H9 (cell line): Measurements from ENCODE around the gene TBPL1. TPM values are rescaled to one million over a fixed set of nuclear protein-coding genes. Genes with fewer than 3 reads are reported as not detected.

Source experiments
- DNase-seq: peaks from one replicate; pipeline ENCODE4 v3.0.0-alpha.2; 2017
- H2AFZ ChIP-seq: one replicate; pipeline ENCODE4 v1.6.1; 2013; ENCODE audit warnings: mild to moderate bottlenecking, low read length, control low read depth, moderate library complexity
- H2AK5ac ChIP-seq: 2 replicates; pipeline ENCODE4 v1.6.1; 2013; ENCODE audit warnings: low read length, control low read depth, mixed read lengths; ENCODE audit not compliant: insufficient read length
- H2BK120ac ChIP-seq: one replicate; pipeline ENCODE4 v1.6.1; 2013; ENCODE audit warnings: low read depth, mild to moderate bottlenecking, low read length, control low read depth, inconsistent platforms; ENCODE audit not compliant: poor library complexity, severe bottlenecking
- H2BK12ac ChIP-seq: 2 replicates; pipeline ENCODE4 v1.6.1; 2013; ENCODE audit warnings: low read length, control low read depth, mixed read lengths, low read depth; ENCODE audit not compliant: insufficient read length
- H2BK15ac ChIP-seq: 2 replicates; pipeline ENCODE4 v1.6.1; 2013; ENCODE audit warnings: low read depth, low read length, control low read depth
- H2BK20ac ChIP-seq: one replicate; pipeline ENCODE4 v1.6.1; 2013; ENCODE audit warnings: low read depth, mild to moderate bottlenecking, low read length, control low read depth, inconsistent platforms; ENCODE audit not compliant: poor library complexity, severe bottlenecking
- H2BK5ac ChIP-seq: 2 replicates; pipeline ENCODE4 v1.6.1; 2013; ENCODE audit warnings: low read length, control low read depth, mixed read lengths; ENCODE audit not compliant: insufficient read length
- H3K14ac ChIP-seq: 2 replicates; pipeline ENCODE4 v1.6.1; 2013; ENCODE audit warnings: low read length, control low read depth; ENCODE audit not compliant: insufficient read depth
- H3K18ac ChIP-seq: 2 replicates; pipeline ENCODE4 v1.6.1; 2013; ENCODE audit warnings: low read depth, mild to moderate bottlenecking, mixed read lengths, low read length, control low read depth; ENCODE audit not compliant: insufficient read length
- H3K23ac ChIP-seq: 2 replicates; pipeline ENCODE4 v1.6.1; 2013; ENCODE audit warnings: low read length, control low read depth, mixed read lengths, low read depth; ENCODE audit not compliant: insufficient read length
- H3K23me2 ChIP-seq: 2 replicates; pipeline ENCODE4 v1.6.1; 2013; ENCODE audit warnings: low read depth, mild to moderate bottlenecking, mixed read lengths, low read length, control low read depth; ENCODE audit not compliant: insufficient read length, poor library complexity, severe bottlenecking
- H3K27ac ChIP-seq: 2 replicates; pipeline ENCODE4 v1.5.1; 2013; ENCODE audit warnings: low read length, control low read depth, mixed read lengths, low read depth; ENCODE audit not compliant: insufficient read length
- H3K27me3 ChIP-seq: 2 replicates; pipeline ENCODE4 v1.6.1; 2013; ENCODE audit warnings: low read length, control low read depth, inconsistent platforms; ENCODE audit not compliant: insufficient read depth
- H3K4ac ChIP-seq: 2 replicates; pipeline ENCODE4 v1.6.1; 2013; ENCODE audit warnings: low read depth, mild to moderate bottlenecking, control low read depth, inconsistent platforms, low read length, moderate library complexity
- H3K4me1 ChIP-seq: 2 replicates; pipeline ENCODE4 v1.6.1; 2013; ENCODE audit warnings: low read length, control low read depth, inconsistent platforms; ENCODE audit not compliant: insufficient read depth
- H3K4me2 ChIP-seq: 2 replicates; pipeline ENCODE4 v1.6.1; 2013; ENCODE audit warnings: low read length, control low read depth, mixed read lengths; ENCODE audit not compliant: insufficient read length, insufficient read depth
- H3K56ac ChIP-seq: 2 replicates; pipeline ENCODE4 v1.6.1; 2013; ENCODE audit warnings: low read depth, mild to moderate bottlenecking, mixed read lengths, low read length, control low read depth; ENCODE audit not compliant: insufficient read length
- H3K79me1 ChIP-seq: 2 replicates; pipeline ENCODE4 v1.6.1; 2013; ENCODE audit warnings: low read depth, mild to moderate bottlenecking, moderate library complexity, low read length, control low read depth, inconsistent platforms; ENCODE audit not compliant: insufficient read depth, poor library complexity, severe bottlenecking
- H3K79me2 ChIP-seq: 2 replicates; pipeline ENCODE4 v1.6.1; 2013; ENCODE audit warnings: low read length, control low read depth, inconsistent platforms; ENCODE audit not compliant: insufficient read depth
- H3K9ac ChIP-seq: 2 replicates; pipeline ENCODE4 v1.6.1; 2013; ENCODE audit warnings: low read length, control low read depth, mixed read lengths; ENCODE audit not compliant: insufficient read length; ENCODE audit errors: extremely low read depth
- H3K9me3 ChIP-seq: one replicate; pipeline ENCODE4 v1.6.1; 2013; ENCODE audit warnings: low read depth, low read length, inconsistent platforms; ENCODE audit not compliant: control insufficient read depth
- H3T11ph ChIP-seq: one replicate; pipeline ENCODE4 v1.6.1; 2013; ENCODE audit warnings: mild to moderate bottlenecking, low read length, control low read depth, inconsistent platforms
- H4K20me1 ChIP-seq: one replicate; pipeline ENCODE4 v1.6.1; 2013; ENCODE audit not compliant: control insufficient read depth, insufficient read length, insufficient read depth
- H4K5ac ChIP-seq: 2 replicates; pipeline ENCODE4 v1.6.1; 2013; ENCODE audit warnings: low read depth, mild to moderate bottlenecking, mixed read lengths, low read length, control low read depth; ENCODE audit not compliant: insufficient read length
- H4K8ac ChIP-seq: replicated peaks from 2 replicates; pipeline ENCODE4 v1.6.1; 2013; ENCODE audit warnings: low read length, control low read depth, mixed read lengths, low read depth; ENCODE audit not compliant: insufficient read length
- H4K91ac ChIP-seq: 2 replicates; pipeline ENCODE4 v1.6.1; 2013; ENCODE audit warnings: low read depth, mild to moderate bottlenecking, moderate library complexity, mixed read lengths, low read length, control low read depth; ENCODE audit not compliant: insufficient read length
- H3K27ac Mint-ChIP-seq, 3 experiments: 2 replicates in 2 of 3; 3 replicates in 1 of 3; pipeline ENCODE4 v1.8.0; 2020 to 2021; ENCODE audit warnings: mixed read lengths in 3 of 3, mild to moderate bottlenecking in 1 of 3, moderate library complexity in 1 of 3
- H3K27me3 Mint-ChIP-seq: 2 replicates; pipeline ENCODE4 v1.8.0; 2021; ENCODE audit warnings: low read depth, mild to moderate bottlenecking, moderate library complexity, mixed read lengths
- H3K36me3 Mint-ChIP-seq, 3 experiments: 2 replicates in 2 of 3; 3 replicates in 1 of 3; pipeline ENCODE4 v1.8.0; 2020 to 2021; ENCODE audit warnings: low read depth in 3 of 3, mixed read lengths in 3 of 3; ENCODE audit not compliant: insufficient read depth in 1 of 3
- H3K4me1 Mint-ChIP-seq, 2 experiments: 2 replicates each; pipeline ENCODE4 v1.8.0; 2020; ENCODE audit warnings: mixed read lengths in 2 of 2
- H3K4me3 Mint-ChIP-seq, 2 experiments: 2 replicates in 1 of 2; 3 replicates in 1 of 2; pipeline ENCODE4 v1.8.0; 2020 to 2021; ENCODE audit warnings: mild to moderate bottlenecking in 2 of 2, mixed read lengths in 2 of 2, moderate library complexity in 1 of 2
- H3K9me3 Mint-ChIP-seq, 2 experiments: 2 replicates in 1 of 2; 3 replicates in 1 of 2; pipeline ENCODE4 v1.8.0; 2020; ENCODE audit warnings: mild to moderate bottlenecking in 2 of 2, mixed read lengths in 2 of 2, moderate library complexity in 1 of 2
- CTCF ChIP-seq: fragments of 200-600 bp; sonication (generic); conservative IDR thresholded peaks from 3 replicates; pipeline ENCODE4 v1.8.0; 2021; ENCODE audit warnings: antibody characterized with exemption, mild to moderate bottlenecking
- WGBS: extraction: QIAGEN DNeasy Blood & Tissue Kit; methylation state at CpG from one replicate; pipeline ENCODE4 v1.1.7; 2013; ENCODE audit warnings: missing lambda C conversion rate, low lambda C conversion rate, mixed read lengths; ENCODE audit not compliant: insufficient read length; ENCODE audit errors: extremely low coverage; 5-methylcytosine and 5-hydroxymethylcytosine counted together
- total RNA-seq: library from RNA; stranded (reverse); gene quantifications from 2 replicates; pipeline ENCODE4 v1.2.1, GENCODE V29; 2021

TBPL1 gene
- total RNA-seq, 1 experiment from 2014 or later, result 49.7 TPM

GRCh38 chr6:133965817-133966360 lies 12.9 kb downstream of the TBPL1 start:
- no peak overlapping the region for H3K27ac Mint-ChIP-seq
- Histone ChIP-seq H3K4me2 (no peak overlapping the region), H3K79me1 (no peaks in the 10 kb centered on the region), H3K27ac (no peak overlapping the region), H2BK5ac (no peak overlapping the region), H3K14ac (no peak overlapping the region), H2BK15ac (no peak overlapping the region), H3T11ph (no peak overlapping the region), H2BK12ac (no peak overlapping the region), H3K4ac (no peak overlapping the region), H3K9ac (no peak overlapping the region), H2BK120ac (no peak overlapping the region), H3K23ac (no peak overlapping the region), H3K9me3 (no peaks in the 10 kb centered on the region), H2AFZ (no peak overlapping the region), H3K27me3 (no peaks in the 10 kb centered on the region), H4K8ac (no peak overlapping the region), H4K91ac (no peak overlapping the region), H3K79me2 (peaks cover 9% of the 10 kb centered on the region; the same call in 1 of the 2 replicates), H3K18ac (no peak overlapping the region), H4K5ac (no peak overlapping the region), H3K4me1 (peaks cover 6% of the 10 kb centered on the region; the same call in 1 of the 2 replicates), H3K56ac (no peak overlapping the region), H2AK5ac (no peak overlapping the region), H4K20me1 (no peaks in the 10 kb centered on the region), H2BK20ac (no peak overlapping the region), H3K23me2 (no peaks in the 10 kb centered on the region)
- WGBS, result no CpG with 5 or more reads among the region's 4 CpGs
- no peaks in the 10 kb centered on the region for H3K27me3 Mint-ChIP-seq
- no peak overlapping the region for H3K4me3 Mint-ChIP-seq
- H3K9me3 Mint-ChIP-seq, result no peaks in the 10 kb centered on the region
- no peak for DNase-seq
- H3K4me1 Mint-ChIP-seq, result peaks cover 18 to 21% of the 10 kb centered on the region in 2 experiments
- no peak for TF ChIP-seq CTCF
- no peaks in the 10 kb centered on the region; a peak in 1 of 7 replicates for H3K36me3 Mint-ChIP-seq
